HK-2 (cell line): ENCODE data around the gene C2CD2L.
A peak's percentile ranks its signal among the peaks of the same experiment; 100 is the strongest.
"Not testable (repeated sequence)": the region's sequence is repeated elsewhere in the genome, so short reads cannot be mapped to it uniquely, and the experiment has no call there.

Source experiments
- DNase-seq: peaks from one replicate; pipeline ENCODE4 v3.0.0-alpha.2; 2018; ENCODE audit not compliant: unreplicated experiment

The C2CD2L gene

DNA sequence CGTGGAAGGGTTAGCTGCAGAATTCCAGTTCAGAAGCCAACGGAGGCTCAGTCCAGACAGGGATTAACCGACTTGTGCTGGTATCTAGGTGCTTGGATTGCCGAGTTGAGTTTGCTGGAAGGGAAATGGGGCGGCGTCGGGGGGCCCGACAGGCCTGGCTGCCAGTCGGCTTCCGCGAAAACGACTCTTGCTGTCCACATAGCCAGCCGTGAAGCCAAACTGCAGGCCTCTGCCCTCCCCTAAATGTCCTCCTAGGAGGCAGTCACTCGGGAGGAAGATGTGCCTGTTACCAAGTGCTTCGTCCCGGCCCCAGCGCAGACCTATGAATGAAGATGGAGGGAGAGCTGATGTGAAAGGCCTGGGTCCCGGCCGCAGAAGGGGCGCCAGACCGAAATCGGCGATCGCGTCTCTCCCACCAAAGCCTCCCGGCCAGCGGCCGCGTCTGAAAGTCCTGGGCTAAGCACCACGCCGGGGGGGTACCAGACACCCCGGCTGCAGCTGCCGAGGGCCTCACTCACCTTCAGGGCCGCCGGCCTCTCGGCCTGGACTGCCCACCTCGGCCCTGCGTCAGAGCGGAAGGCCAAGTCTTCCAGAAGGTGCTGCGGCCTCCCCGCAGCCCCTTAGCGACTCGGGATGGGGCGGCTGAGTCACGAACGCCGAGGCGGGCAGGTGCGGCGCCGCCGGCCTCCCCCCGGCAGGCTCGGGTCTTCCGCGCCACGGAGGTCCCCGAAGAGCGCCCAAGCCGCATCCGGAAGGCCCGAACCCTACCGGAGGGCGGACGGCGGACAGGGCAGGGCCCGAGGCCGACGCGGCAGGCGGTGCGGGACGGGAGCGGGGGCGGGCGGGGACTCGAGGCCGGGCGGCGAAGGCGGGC, 13.0 kb upstream of the C2CD2L start:
- DNase-seq = peak; percentile 38

DNA sequence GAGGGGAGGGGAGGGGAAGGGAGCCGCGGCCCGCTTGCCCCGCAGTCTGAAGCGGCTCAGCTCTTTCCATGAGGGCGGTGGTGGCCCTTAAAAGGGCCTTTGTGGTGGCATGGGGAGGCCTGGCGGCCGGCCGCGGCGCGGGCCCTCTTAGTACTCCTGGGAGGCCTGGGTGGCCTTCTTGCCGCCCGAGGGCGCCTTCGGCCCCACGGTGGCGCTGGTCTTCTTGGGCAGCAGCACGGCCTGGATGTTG, 12.4 kb upstream of the C2CD2L start:
- no peak for DNase-seq

- peak; percentile 97 for DNase-seq
Measured at GRCh38 chr11:119095066-119095880, 11.9 kb upstream of the C2CD2L start.

DNA sequence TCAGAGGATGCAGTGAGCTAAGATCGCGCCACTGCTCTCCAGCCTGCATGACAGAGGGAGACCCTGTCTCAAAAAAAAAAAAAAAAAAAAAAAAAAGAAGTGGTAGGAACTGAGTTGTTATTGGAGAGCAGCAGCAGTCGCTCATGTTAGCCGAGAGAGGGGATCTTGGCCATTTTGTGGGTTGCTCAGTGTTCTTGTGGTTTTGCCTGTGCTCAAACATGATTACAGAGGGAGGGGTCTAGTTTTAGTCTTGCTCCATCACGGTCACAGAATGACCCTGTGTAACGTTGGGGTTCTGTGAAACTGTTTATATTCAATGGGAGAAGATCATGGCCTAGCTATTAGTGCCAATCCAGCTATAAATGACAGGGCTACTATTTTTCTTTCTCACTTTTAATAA, 7.4 kb upstream of the C2CD2L start:
- DNase-seq = no peak

GRCh38 chr11:119100246-119100970, 6.7 kb upstream of the C2CD2L start:
- DNase-seq = no peak

GRCh38 chr11:119100994-119101758, 6.0 kb upstream of the C2CD2L start:
- DNase-seq = no peak

DNA sequence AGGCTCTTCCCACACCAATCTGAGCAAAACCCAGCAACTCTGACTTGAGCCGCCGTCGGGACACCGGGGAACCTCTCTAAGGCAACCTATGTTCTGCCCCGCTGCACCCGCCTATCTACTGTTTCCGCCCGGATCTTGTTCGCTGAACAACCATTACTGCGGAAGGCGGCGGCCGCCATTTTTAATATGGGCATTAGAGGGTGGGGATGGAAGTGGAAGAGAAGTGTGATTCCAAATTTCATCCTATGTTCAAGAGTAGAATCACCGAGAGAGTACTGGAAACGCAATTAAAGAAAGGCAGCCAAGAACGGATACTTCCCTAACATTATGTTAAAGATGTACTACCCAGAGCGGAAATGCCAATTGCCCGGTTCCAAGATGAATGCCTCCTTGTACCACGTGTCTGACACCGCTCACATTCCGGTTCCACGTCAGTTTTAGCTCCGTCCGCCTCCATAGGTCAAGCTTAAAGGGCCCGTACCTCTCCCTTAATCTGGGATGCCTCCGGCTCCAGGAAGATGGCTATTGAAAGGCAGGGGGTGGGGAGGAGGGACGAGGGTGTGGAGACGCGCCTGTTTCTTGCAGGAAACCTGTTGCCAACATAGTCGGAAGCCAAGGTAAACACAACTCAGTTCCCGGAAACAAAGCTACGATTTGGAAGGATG, 5.3 kb upstream of the C2CD2L start, which contains the start of gene DPAGT1:
DPAGT1 (minus strand) TSS at position 95 of the 665 bp plus-strand sequence. CDS start 198 bp downstream, outside the sequence.
- DNase-seq = peak; percentile 79

DNA sequence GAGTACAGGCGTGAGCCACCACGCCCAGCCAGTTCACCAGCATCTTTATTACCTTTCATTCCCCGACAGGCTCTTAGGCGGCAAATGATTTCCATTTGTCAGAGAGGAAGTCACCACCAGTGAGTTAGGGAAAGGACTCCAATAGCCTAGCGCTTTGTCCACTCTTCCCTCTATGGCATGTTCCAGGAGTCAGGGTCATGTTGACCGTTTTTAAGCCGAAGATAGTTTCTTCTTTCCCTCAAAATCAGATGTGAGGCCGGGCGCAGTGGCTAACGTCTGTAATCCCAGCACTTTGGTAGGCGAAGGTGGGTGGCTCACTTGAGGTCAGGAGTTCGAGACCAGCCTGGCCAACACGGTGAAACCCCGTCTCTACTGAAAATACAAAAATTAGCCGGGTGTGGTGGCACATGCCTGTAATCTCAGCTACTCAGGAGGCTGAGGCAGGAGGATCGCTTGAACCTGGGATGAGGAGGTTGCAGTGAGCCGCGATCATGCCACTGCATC, 3.9 kb upstream of the C2CD2L start:
- not testable (repeated sequence) for DNase-seq

GRCh38 chr11:119103793-119104192, 3.4 kb upstream of the C2CD2L start:
- no peak for DNase-seq

- no peak for DNase-seq
Measured at GRCh38 chr11:119107538-119108145, 498 bp downstream of the C2CD2L start.

- peak; percentile 34 for DNase-seq
Measured at GRCh38 chr11:119108146-119108856, 1.2 kb downstream of the C2CD2L start.

DNA sequence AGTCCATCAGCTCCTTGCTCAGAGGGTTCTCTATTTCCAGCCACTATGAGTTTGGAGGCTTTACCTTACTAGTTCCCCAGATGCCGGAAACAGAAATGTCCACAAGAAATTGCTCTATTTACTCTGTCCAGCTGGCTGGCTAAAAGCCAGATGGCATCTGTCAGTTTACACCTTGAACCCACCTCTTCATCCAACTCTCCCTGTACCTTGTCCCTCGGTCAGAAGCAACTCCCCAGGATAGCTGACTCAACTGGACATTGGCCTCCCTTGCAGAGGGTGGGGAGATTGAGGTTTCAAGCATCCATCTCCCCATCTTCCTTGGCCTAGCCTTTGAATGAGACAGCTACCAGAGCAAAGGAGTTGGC, 1.7 kb downstream of the C2CD2L start:
- DNase-seq = no peak

GRCh38 chr11:119109843-119110242, 2.7 kb downstream of the C2CD2L start:
- no peak for DNase-seq

DNA sequence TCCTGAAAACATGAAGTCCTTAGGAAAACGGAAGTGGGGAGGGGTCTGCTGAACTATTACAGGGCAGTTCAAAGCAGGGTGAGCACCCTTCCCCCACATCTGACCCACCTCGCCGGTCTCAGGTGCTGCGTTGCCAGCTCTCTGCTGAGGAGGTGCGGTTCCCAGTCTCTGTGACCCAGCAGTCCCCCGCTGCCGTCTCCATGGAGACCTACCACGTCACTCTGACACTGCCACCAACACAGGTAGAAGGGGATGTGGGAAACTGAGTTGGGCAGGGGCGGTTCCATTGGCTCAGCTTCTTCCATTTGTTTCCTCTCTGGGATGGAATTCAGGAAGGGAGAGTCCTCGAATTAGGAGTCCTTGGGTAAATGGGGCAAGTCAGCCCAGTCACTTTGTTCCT, 3.3 kb downstream of the C2CD2L start:
- no peak for DNase-seq

DNA sequence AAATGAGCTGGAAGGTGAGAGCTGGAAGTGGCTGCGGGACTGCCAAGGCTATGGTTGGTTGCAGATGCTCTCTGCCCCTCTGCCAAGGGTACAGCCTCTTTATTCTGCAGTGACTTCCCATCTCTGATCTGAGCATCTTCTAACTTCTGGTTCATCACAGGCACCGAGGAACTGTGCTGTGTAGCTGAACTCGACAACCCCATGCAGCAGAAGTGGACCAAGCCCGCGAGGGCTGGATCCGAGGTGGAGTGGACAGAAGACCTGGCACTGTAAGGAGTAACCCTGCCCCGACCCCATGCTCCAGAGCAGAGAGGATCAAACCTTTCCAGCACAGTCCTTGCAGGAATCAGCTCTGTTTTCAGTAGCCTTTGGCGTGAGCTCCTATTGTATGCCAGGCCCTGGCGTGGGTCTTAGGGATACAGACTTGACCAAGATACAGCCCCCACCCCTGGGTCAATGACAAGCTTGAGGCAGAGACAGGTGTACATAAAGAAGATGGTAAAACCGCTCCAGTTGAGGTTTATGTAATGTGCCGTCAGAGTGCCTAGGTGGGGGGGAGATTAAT, 4.3 kb downstream of the C2CD2L start:
- no peak for DNase-seq

DNA sequence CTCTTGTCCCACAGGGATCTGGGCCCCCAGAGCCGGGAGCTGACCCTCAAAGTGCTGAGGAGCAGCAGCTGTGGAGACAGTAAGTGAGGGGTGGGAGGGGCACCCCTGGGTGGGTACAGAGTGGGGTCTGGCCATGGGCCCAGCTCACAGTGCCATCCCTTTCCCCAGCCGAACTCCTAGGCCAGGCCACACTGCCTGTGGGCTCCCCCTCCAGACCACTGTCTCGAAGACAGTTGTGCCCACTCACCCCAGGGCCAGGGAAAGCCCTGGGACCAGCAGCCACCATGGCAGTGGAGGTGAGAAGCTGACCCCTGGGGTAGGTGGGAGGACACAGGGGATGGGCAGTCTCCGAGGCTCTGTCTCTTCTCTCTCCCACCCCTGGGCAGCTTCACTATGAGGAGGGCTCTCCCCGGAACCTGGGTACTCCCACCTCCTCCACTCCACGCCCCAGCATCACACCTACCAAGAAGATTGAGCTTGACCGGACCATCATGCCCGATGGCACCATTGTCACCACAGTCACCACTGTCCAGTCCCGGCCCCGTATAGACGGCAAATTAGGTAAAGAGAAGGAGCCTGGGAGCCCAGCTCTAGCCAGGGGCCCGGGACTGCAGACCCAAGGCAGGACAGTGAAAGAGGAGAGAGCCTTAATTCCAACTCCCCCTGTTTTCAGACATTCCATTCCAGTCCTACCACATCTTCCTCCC, 5.3 kb downstream of the C2CD2L start:
- DNase-seq = no peak

DNA sequence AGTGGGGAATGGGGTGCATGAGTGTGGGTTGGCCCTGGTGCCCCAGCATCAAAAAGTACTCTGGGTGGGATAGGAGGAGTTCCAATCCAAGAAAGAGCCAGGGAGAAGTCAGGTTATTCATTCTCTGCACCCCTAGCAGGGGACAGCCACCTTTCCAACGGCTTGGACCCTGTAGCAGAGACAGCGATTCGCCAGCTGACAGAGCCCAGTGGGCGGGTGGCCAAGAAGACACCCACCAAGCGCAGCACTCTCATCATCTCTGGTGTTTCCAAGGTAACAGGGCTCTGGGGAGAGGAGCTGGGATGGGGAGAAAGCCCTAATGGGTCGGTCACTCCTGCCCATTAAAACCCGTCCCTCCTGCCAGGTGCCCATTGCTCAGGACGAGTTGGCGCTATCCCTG, 6.6 kb downstream of the C2CD2L start:
- no peak for DNase-seq

DNA sequence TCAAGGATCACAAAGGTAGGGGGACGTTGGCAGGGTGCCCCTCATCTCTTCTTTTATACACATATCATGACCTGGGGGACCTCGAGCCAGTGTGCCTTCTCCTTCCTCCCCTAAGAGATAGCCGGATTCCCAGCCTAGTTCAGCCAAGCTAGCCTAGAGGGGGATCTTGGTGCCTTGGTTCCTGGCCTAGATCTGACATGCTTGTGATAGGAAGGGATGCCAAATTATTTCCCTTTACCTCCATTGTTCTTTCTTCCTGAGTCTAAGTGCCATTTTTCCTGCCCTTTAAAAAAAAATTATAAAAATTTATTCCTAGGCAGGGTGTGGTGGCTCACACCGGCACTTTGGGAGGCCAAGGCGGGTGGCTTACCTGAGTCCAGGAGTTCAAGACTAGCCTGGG, 7.2 kb downstream of the C2CD2L start:
- no peak for DNase-seq
